Heart left ventricle (tissue), 16 donors: ENCODE measurements around the gene DAAM1. TPM values are rescaled to one million over a fixed set of nuclear protein-coding genes. Genes with fewer than 3 reads are reported as not detected.

Experiments
- ATAC-seq, 4 donors: fragments of 200-7000 bp; cut with Tn5 transposase; one replicate each; pipeline ENCODE4 v1.9.1; 2020 to 2022; ENCODE audit warnings: moderate library complexity in 4 of 4, mild to moderate bottlenecking in 3 of 4, moderate number of reproducible peaks in 1 of 4
- DNase-seq, 5 donors: peaks; one replicate each; pipeline ENCODE4 v3.0.0-alpha.2; 2020
- H3K27ac ChIP-seq, 12 donors: fragments of 200-600 bp; sonication (generic) in 4 of 12; one replicate each; pipeline versions ENCODE4 v1.5.0 to v1.8.0; 2016 to 2022; ENCODE audit warnings: mild to moderate bottlenecking in 2 of 12
- H3K27me3 ChIP-seq, 9 donors: fragments of 200-600 bp; sonication (generic) in 2 of 9; one replicate each; pipeline versions ENCODE4 v1.5.1 to v1.8.0; 2016 to 2022; ENCODE audit warnings: mild to moderate bottlenecking in 3 of 9
- H3K36me3 ChIP-seq, 9 donors: fragments of 200-600 bp; sonication (generic) in 2 of 9; one replicate each; pipeline versions ENCODE4 v1.5.0 to v1.8.0; 2018 to 2022; ENCODE audit warnings: mild to moderate bottlenecking in 2 of 9
- H3K4me1 ChIP-seq, 12 donors: fragments of 200-600 bp; sonication (generic) in 4 of 12; one replicate each; pipeline versions ENCODE4 v1.5.0 to v1.8.0; 2016 to 2022; ENCODE audit warnings: mild to moderate bottlenecking in 3 of 12
- H3K4me3 ChIP-seq, 12 donors: fragments of 200-600 bp; sonication (generic) in 4 of 12; one replicate each; pipeline versions ENCODE4 v1.5.0 to v1.8.0; 2017 to 2022; ENCODE audit warnings: mild to moderate bottlenecking in 9 of 12, moderate library complexity in 4 of 12
- H3K9me3 ChIP-seq, 12 donors: fragments of 200-600 bp; sonication (generic) in 4 of 12; one replicate each; pipeline versions ENCODE4 v1.5.0 to v1.8.0; 2016 to 2022; ENCODE audit warnings: mild to moderate bottlenecking in 1 of 12
- POLR2A ChIP-seq, 2 donors: fragments of 450-650 bp; IDR thresholded peaks; one replicate each; pipeline ENCODE4 v1.6.1; 2017; ENCODE audit warnings: antibody characterized with exemption in 2 of 2, mild to moderate bottlenecking in 2 of 2, moderate library complexity in 2 of 2
- WGBS, 4 donors: extraction: QIAGEN DNeasy Blood & Tissue Kit in 2 of 4; methylation state at CpG; one replicate each; pipeline versions ENCODE4 v1.1.5 to v1.1.7; 2013 to 2018; 5-methylcytosine and 5-hydroxymethylcytosine counted together
- intact Hi-C, 10 donors: fragments of 100-400 bp; cut with DNase I; formaldehyde crosslinking; loops; one replicate each; pipeline versions ENCODE4 v1.11.1 to v1.14.2; 2022
- polyA plus RNA-seq, 2 donors: library from polyadenylated mRNA; stranded (reverse); fragments of 200-250 nt; gene quantifications; one replicate each; pipeline ENCODE4 v1.2.3, GENCODE V29; 2013
- total RNA-seq, 9 donors: library from RNA; depleted of rRNA in 2 of 9; stranded (reverse); fragments of >200 nt in 2 of 9; fragmentation: NEBNext Ultra II Directional in 3 of 9; extraction: Animal tissue kit (Norgen Biotek cat#: 25700) in 3 of 9; gene quantifications; one replicate each; pipeline versions ENCODE4 v1.1.0 to v1.2.4, GENCODE V29; 2016 to 2023
- TF ChIP-seq, protein P1 (sequence below), 12 donors: fragments of 200-600 bp; sonication (generic) in 4 of 12; IDR thresholded peaks; one replicate each; pipeline versions ENCODE4 v1.5.0 to v1.8.0; 2018 to 2022; ENCODE audit warnings: antibody characterized with exemption in 12 of 12, mild to moderate bottlenecking in 5 of 12
- donor health status: ischemic (EF 13 %, LVEDD 7.1; RV severe dilation, severe dysfunction).
- donor health status: healthy with polysubstance abuse.
- donor health status: DM: no; HTN: yes; CAD: no.
- donor health status: DM: no; HTN: no; CAD: no.
- donor health status: ischemic (EF 25% LVEDD 6.9; RV normal size, moderate dysfunction).
- donor health status: ischemic (EF 25% LVEDD 5.7; RV mildly dilated, moderate dysfunction).
- donor health status: healthy.
- donor health status: DM: yes; HTN: yes; CAD: no.
- donor health status: ischemic (EF 35%, LVEDD 5.7; RV mildly dilated, moderate dysfunction).
- donor health status: nonischemic (EF 11% LVEDD 7.7; RV severe dilation, severe dysfunction).
- donor health status: DM: yes; HTN: yes; CAD: no.
- donor health status: PGD.
- donor health status: ischemic (EF 29% LVEDD 5.4; RV normal size, mild dysfunction).
- donor health status: nonischemic (EF 23%, LVEDD 6.1; RV moderate dilation, normal function).

DAAM1 gene
- total and polyA plus RNA-seq, 11 donors: 18.2 to 92.6 (median 67.2) TPM

DNA sequence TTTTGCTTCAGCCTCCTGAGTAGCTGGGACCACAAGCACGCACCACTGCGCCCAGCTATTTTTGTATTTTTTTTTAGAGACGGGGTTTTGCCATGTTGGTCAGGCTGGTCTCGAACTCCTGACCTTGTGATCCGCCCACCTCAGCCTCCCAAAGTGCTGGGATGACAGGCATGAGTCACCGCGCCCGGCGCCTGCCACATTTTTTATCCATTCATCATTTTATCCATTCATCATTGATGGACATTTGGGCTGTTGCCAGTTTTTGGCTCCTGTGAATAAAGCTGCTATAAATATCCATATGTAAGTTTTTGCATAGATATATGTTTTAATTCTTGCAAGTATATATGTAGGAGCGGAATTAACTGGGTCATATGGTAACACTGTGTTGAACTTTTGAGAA lies 79.5 kb downstream of the DAAM1 start:
- no peak for ATAC-seq
- Histone ChIP-seq H3K9me3 (no peaks in the 10 kb centered on the region), H3K36me3 (peaks cover 0 to 67% (median 35%) of the 10 kb centered on the region in 9 donors), H3K27me3 (no peaks in the 10 kb centered on the region), H3K27ac (no peak overlapping the region), H3K4me3 (no peak overlapping the region), H3K4me1 (peaks cover 0 to 49% (median 6%) of the 10 kb centered on the region in 12 donors)
- no peak for TF ChIP-seq POLR2A (IDR thresholded peaks at IDR 0.05)
- TF ChIP-seq, protein P1, sequence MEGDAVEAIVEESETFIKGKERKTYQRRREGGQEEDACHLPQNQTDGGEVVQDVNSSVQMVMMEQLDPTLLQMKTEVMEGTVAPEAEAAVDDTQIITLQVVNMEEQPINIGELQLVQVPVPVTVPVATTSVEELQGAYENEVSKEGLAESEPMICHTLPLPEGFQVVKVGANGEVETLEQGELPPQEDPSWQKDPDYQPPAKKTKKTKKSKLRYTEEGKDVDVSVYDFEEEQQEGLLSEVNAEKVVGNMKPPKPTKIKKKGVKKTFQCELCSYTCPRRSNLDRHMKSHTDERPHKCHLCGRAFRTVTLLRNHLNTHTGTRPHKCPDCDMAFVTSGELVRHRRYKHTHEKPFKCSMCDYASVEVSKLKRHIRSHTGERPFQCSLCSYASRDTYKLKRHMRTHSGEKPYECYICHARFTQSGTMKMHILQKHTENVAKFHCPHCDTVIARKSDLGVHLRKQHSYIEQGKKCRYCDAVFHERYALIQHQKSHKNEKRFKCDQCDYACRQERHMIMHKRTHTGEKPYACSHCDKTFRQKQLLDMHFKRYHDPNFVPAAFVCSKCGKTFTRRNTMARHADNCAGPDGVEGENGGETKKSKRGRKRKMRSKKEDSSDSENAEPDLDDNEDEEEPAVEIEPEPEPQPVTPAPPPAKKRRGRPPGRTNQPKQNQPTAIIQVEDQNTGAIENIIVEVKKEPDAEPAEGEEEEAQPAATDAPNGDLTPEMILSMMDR (IDR thresholded peaks at IDR 0.05): no peak
- no peak for DNase-seq
- intact Hi-C loops: no loop called here
- WGBS, 4 donors: 93 to 96% (median 94%) methylated on average over 10 of the region's 10 CpGs

DNA sequence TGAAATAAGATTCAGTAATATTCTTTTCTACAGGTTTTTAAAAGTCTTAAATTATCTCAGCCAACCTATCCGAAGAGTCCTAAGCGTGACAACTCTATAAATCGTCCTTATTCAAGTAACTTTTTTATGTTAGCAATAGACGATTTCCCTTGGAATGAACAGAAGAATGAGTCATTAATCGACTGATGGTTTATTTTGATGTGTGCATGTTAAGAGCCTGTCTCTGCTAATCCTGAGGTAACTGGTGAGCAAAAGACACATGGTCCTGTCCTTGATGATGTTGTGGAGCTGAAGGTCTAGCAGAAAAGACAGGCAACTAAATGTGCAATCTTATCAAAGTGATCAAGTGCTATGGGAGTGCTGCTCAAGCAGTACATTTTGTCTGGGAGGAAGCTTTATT lies 80.4 kb downstream of the DAAM1 start:
- DNase-seq (no peak), ATAC-seq (no peak)
- peaks cover 0 to 47% (median 5%) of the 10 kb centered on the region in 12 donors for H3K4me1 ChIP-seq
- TF ChIP-seq POLR2A (IDR thresholded peaks at IDR 0.05): no peak
- TF ChIP-seq, protein P1 (IDR thresholded peaks at IDR 0.05): no peak
- 95 to 97% (median 96%) methylated on average over 5 of the region's 5 CpGs for WGBS, 4 donors
- intact Hi-C loops: no loop called here
- H3K9me3 ChIP-seq: no peaks in the 10 kb centered on the region
- H3K4me3 ChIP-seq: no peak overlapping the region
- peaks cover 0 to 61% (median 35%) of the 10 kb centered on the region in 9 donors for H3K36me3 ChIP-seq
- H3K27me3 ChIP-seq: no peaks in the 10 kb centered on the region
- H3K27ac ChIP-seq: no peak overlapping the region

DNA sequence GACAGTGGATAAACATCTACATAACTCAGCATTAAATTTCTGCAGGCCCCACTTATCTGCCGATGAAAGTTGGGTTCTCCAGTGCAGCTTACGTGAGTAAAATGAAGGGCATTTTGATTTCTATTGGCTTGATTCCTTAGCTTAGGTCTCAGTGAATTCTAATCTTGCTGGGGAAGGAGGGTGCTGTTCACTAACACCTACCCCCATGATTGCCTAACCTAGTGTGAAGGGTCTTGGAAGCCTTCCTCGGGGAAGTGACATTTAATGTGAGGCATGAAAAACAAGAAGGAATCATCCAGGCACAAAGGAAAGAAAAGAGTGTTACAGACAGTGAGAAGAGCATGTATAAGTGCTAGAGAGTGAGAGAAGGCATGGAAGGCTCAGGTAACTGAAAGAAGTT lies 81.0 kb downstream of the DAAM1 start:
- TF ChIP-seq POLR2A (IDR thresholded peaks at IDR 0.05): no peak
- intact Hi-C loops: no loop called here
- H3K27ac ChIP-seq: no peak overlapping the region

DNA sequence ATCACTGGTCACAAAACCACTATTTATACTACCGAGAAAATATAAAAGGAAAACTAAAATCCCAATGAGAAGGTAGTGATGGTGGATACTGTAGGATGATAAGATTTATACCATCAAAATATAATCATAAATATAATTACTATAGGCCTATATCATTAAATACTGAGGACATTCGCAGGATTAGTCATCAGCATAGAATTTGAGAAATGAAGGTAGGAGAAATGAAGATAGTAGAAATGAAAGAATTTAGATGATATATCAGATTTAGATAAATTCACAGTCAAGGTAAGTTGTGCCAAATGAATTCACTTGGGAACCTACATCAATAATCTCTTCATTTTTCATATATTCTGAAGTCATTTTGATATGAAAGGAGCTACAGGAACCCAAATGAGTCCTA lies 82.8 kb downstream of the DAAM1 start:
- peaks cover 0 to 60% (median 28%) of the 10 kb centered on the region in 12 donors for H3K4me1 ChIP-seq
- DNase-seq (no peak), ATAC-seq (no peak)
- H3K9me3 ChIP-seq: no peaks in the 10 kb centered on the region
- intact Hi-C loops: no loop called here
- H3K27me3 ChIP-seq: no peaks in the 10 kb centered on the region
- TF ChIP-seq, protein P1 (IDR thresholded peaks at IDR 0.05): no peak
- TF ChIP-seq POLR2A (IDR thresholded peaks at IDR 0.05): no peak
- H3K36me3 ChIP-seq: peaks cover 0 to 37% (median 19%) of the 10 kb centered on the region in 9 donors
- no peak overlapping the region for H3K4me3 ChIP-seq
- no peak overlapping the region for H3K27ac ChIP-seq
- WGBS, 4 donors: 93 to 96% (median 94%) methylated on average over 2 of the region's 2 CpGs

More for the DNA sequence above, 81.0 kb downstream of the DAAM1 start:
- Histone ChIP-seq H3K9me3 (no peaks in the 10 kb centered on the region), H3K4me1 (peaks cover 0 to 50% (median 10%) of the 10 kb centered on the region in 12 donors), H3K36me3 (peaks cover 0 to 55% (median 30%) of the 10 kb centered on the region in 9 donors), H3K4me3 (no peak overlapping the region), H3K27me3 (no peaks in the 10 kb centered on the region)
- DNase-seq (no peak), ATAC-seq (peak in 2 of 4 donors; percentile 29 to 53)
- WGBS, 4 donors: 62 to 70% (median 65%) methylated on average over 3 of the region's 3 CpGs

DNA sequence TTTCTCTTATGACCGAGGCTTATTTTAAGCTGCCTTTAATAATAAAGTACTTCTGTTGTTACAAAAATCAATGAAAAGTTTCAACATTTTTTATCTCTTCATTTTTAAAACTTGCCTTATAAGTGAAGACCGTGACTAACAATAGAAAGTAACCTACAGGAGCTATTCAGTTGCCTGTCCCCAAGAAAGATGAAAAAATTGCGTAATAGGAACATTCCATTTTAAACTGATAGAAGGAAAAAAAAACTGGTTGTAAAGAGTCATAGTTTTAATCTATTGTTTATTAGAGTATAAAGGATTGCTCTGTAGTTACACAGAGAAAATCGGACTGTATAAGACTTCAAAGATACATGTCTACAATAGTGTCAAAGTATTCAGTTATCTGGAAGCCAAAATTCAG lies 83.3 kb downstream of the DAAM1 start:
- Histone ChIP-seq H3K36me3 (peaks cover 0 to 32% (median 16%) of the 10 kb centered on the region in 9 donors), H3K9me3 (no peaks in the 10 kb centered on the region), H3K27me3 (no peaks in the 10 kb centered on the region), H3K4me3 (no peak overlapping the region), H3K27ac (no peak overlapping the region), H3K4me1 (peaks cover 0 to 62% (median 29%) of the 10 kb centered on the region in 12 donors)
- WGBS, 4 donors: 82 to 86% (median 84%) methylated on average over 4 of the region's 4 CpGs
- DNase-seq: no peak
- ATAC-seq: no peak
- TF ChIP-seq, protein P1 (IDR thresholded peaks at IDR 0.05): no peak
- TF ChIP-seq POLR2A (IDR thresholded peaks at IDR 0.05): no peak
- intact Hi-C loops: no loop called here
